DOHH2 (cell line): ENCODE results near the gene SYT1.

Experiments
- H3F3A ChIP-seq: fragments of 200-600 bp; sonication (generic), shearing (Covaris generic); 2 replicates; pipeline ENCODE4 v1.6.0; 2016; ENCODE audit warnings: antibody characterized with exemption, mild to moderate bottlenecking; ENCODE audit not compliant: control insufficient read depth, insufficient read depth
- H3K27ac ChIP-seq: fragments of 200-600 bp; sonication (generic); 2 replicates; pipeline ENCODE4 v1.5.1; 2014; ENCODE audit warnings: low read depth, mild to moderate bottlenecking, low read length, moderate library complexity
- H3K27me3 ChIP-seq: fragments of 200-600 bp; sonication (generic); 2 replicates; pipeline ENCODE4 v1.6.1; 2014; ENCODE audit warnings: mild to moderate bottlenecking, low read length, mixed read lengths; ENCODE audit not compliant: control insufficient read depth
- H3K36me3 ChIP-seq: fragments of 200-600 bp; sonication (generic); 2 replicates; pipeline ENCODE4 v1.6.1; 2014; ENCODE audit warnings: mild to moderate bottlenecking, low read length, moderate library complexity, mixed read lengths; ENCODE audit not compliant: control insufficient read depth
- H3K4me1 ChIP-seq: fragments of 200-600 bp; sonication (generic); 2 replicates; pipeline ENCODE4 v1.6.1; 2014; ENCODE audit warnings: mild to moderate bottlenecking, low read length, mixed read lengths; ENCODE audit not compliant: control insufficient read depth
- H3K4me2 ChIP-seq: fragments of 200-600 bp; sonication (generic); 2 replicates; pipeline ENCODE4 v1.6.0; 2014; ENCODE audit warnings: mild to moderate bottlenecking, low read length, moderate library complexity
- H3K4me3 ChIP-seq: fragments of 200-600 bp; sonication (generic); 2 replicates; pipeline ENCODE4 v1.5.1; 2014; ENCODE audit warnings: mild to moderate bottlenecking, low read length, mixed read lengths
- H3K79me2 ChIP-seq: fragments of 200-600 bp; sonication (generic); 2 replicates; pipeline ENCODE4 v1.6.1; 2014; ENCODE audit warnings: mild to moderate bottlenecking, low read length, mixed read lengths; ENCODE audit not compliant: control insufficient read depth
- H3K9me2 ChIP-seq: fragments of 200-600 bp; sonication (generic); replicated peaks from 2 replicates; pipeline ENCODE4 v1.6.1; 2014; ENCODE audit warnings: mild to moderate bottlenecking, low read length, mixed read lengths; ENCODE audit not compliant: control insufficient read depth
- H3K9me3 ChIP-seq: fragments of 200-600 bp; sonication (generic); 2 replicates; pipeline ENCODE4 v1.6.1; 2014; ENCODE audit warnings: antibody characterized with exemption, low read length, mixed read lengths; ENCODE audit not compliant: control insufficient read depth, insufficient read depth
- H4K20me1 ChIP-seq: fragments of 200-600 bp; sonication (generic); 2 replicates; pipeline ENCODE4 v1.6.0; 2014; ENCODE audit warnings: low read depth, mild to moderate bottlenecking, antibody characterized with exemption, low read length, moderate library complexity; ENCODE audit not compliant: control insufficient read depth, insufficient read depth
- CTCF ChIP-seq: fragments of 200-600 bp; sonication (generic); IDR thresholded peaks from one replicate; pipeline ENCODE4 v1.5.1; 2014; ENCODE audit warnings: antibody characterized with exemption, mild to moderate bottlenecking, low read depth, low read length; ENCODE audit not compliant: poor library complexity, severe bottlenecking
- EZH2phosphoT487 ChIP-seq: fragments of 200-600 bp; sonication (generic); IDR thresholded peaks from 2 replicates; pipeline ENCODE4 v1.6.1; 2017; ENCODE audit warnings: borderline replicate concordance, mild to moderate bottlenecking, antibody characterized with exemption, low read length, moderate library complexity, mixed read lengths

SYT1 gene

GRCh38 chr12:78888568-78888967 is 24.0 kb downstream of the SYT1 start:
- Histone ChIP-seq H3K4me1 (peaks cover 5% of the 10 kb centered on the region; the same call in 1 of the 2 replicates), H3K36me3 (no peaks in the 10 kb centered on the region), H3K4me2 (no peak overlapping the region), H3K79me2 (no peaks in the 10 kb centered on the region), H4K20me1 (no peaks in the 10 kb centered on the region), H3F3A (no peaks in the 10 kb centered on the region), H3K27ac (no peak overlapping the region), H3K9me2 (no peaks in the 10 kb centered on the region), H3K27me3 (no peaks in the 10 kb centered on the region), H3K9me3 (no peaks in the 10 kb centered on the region), H3K4me3 (no peak overlapping the region)
- TF ChIP-seq EZH2phosphoT487 (no peak), CTCF (no peak)

- Histone ChIP-seq H3K4me3 (no peak overlapping the region), H3K9me3 (no peaks in the 10 kb centered on the region), H4K20me1 (no peaks in the 10 kb centered on the region), H3F3A (no peaks in the 10 kb centered on the region), H3K27me3 (no peaks in the 10 kb centered on the region), H3K9me2 (no peaks in the 10 kb centered on the region), H3K4me2 (no peak overlapping the region), H3K36me3 (no peaks in the 10 kb centered on the region), H3K27ac (no peak overlapping the region), H3K79me2 (no peaks in the 10 kb centered on the region), H3K4me1 (peaks cover 5% of the 10 kb centered on the region; the same call in 1 of the 2 replicates)
- TF ChIP-seq CTCF (no peak), EZH2phosphoT487 (no peak)
Measured at GRCh38 chr12:78891646-78892353, 27.2 kb downstream of the SYT1 start.

GRCh38 chr12:78898416-78898815 is 33.8 kb downstream of the SYT1 start:
- H3K4me1 ChIP-seq = no peaks in the 10 kb centered on the region
- TF ChIP-seq EZH2phosphoT487 (no peak), CTCF (no peak)
- H3K4me2 ChIP-seq = no peak overlapping the region
- H4K20me1 ChIP-seq = no peaks in the 10 kb centered on the region
- H3K4me3 ChIP-seq = no peak overlapping the region
- H3K79me2 ChIP-seq = no peaks in the 10 kb centered on the region
- H3K27ac ChIP-seq = no peak overlapping the region
- no peaks in the 10 kb centered on the region for H3F3A ChIP-seq
- no peaks in the 10 kb centered on the region for H3K9me3 ChIP-seq
- H3K27me3 ChIP-seq = no peaks in the 10 kb centered on the region
- H3K9me2 ChIP-seq = no peaks in the 10 kb centered on the region
- H3K36me3 ChIP-seq = no peaks in the 10 kb centered on the region
